ENCODE measurements around the gene TSPEAR. TPM values are rescaled to one million over a fixed set of nuclear protein-coding genes. Genes with fewer than 3 reads are reported as not detected.
"Not testable (repeated sequence)": the region's sequence is repeated elsewhere in the genome, so short reads cannot be mapped to it uniquely, and the experiment has no call there.

TSPEAR gene
- total RNA-seq, 1 donor from 2014 or later = not detected

DNA sequence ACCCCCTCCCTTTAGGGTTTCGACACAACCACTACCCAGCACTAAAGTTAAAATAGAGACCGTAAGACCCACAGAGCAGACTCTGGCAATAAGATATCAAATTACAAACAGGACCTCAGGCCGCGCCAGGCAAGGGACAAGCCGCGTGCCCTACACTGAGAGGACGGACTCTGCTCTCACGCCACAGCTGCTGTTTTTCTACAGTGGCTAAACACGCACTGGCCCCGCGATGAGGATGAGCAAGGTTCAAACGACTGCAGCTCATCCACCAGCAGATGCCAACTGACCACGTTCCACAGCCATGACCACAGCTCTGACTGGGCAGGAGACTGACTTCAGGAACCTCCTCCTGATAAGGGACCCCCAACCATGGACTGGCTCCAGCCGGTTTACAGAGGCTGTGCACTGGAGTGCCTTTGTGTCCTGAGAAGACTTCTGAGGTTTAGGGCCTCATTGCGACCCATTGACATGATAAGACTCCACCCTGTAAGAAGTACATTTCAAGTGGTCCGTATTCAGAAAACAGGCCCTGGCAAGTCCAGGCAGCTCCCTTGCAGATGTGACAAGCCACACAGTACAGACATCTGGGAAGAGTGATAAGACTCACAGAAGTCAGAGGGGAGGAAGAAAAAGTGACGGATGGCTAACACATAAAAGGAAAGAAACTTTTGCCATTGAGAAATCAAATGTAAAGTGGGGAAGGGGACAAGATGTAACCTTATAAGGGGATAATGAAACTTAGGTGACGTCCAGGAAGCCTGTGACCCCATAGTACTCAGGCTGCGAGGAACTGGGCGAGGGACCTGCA lies 117.6 kb downstream of the TSPEAR start:
- no peak for DNase-seq (ENCODE audit: low read depth)
- Histone ChIP-seq H3K36me3 (ENCODE audit: control insufficient read depth, insufficient read depth, low read length) (no peaks in the 10 kb centered on the region), H3K27me3 (ENCODE audit: control insufficient read depth, insufficient read depth, low read length) (peaks cover 14% of the 10 kb centered on the region), H3K4me3 (ENCODE audit: low read depth, low read length) (no peak overlapping the region)
- TF ChIP-seq, protein P1, sequence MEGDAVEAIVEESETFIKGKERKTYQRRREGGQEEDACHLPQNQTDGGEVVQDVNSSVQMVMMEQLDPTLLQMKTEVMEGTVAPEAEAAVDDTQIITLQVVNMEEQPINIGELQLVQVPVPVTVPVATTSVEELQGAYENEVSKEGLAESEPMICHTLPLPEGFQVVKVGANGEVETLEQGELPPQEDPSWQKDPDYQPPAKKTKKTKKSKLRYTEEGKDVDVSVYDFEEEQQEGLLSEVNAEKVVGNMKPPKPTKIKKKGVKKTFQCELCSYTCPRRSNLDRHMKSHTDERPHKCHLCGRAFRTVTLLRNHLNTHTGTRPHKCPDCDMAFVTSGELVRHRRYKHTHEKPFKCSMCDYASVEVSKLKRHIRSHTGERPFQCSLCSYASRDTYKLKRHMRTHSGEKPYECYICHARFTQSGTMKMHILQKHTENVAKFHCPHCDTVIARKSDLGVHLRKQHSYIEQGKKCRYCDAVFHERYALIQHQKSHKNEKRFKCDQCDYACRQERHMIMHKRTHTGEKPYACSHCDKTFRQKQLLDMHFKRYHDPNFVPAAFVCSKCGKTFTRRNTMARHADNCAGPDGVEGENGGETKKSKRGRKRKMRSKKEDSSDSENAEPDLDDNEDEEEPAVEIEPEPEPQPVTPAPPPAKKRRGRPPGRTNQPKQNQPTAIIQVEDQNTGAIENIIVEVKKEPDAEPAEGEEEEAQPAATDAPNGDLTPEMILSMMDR (IDR thresholded peaks at IDR 0.05; ENCODE audit: insufficient read depth, low read length, poor library complexity, severe bottlenecking) = no peak

DNA sequence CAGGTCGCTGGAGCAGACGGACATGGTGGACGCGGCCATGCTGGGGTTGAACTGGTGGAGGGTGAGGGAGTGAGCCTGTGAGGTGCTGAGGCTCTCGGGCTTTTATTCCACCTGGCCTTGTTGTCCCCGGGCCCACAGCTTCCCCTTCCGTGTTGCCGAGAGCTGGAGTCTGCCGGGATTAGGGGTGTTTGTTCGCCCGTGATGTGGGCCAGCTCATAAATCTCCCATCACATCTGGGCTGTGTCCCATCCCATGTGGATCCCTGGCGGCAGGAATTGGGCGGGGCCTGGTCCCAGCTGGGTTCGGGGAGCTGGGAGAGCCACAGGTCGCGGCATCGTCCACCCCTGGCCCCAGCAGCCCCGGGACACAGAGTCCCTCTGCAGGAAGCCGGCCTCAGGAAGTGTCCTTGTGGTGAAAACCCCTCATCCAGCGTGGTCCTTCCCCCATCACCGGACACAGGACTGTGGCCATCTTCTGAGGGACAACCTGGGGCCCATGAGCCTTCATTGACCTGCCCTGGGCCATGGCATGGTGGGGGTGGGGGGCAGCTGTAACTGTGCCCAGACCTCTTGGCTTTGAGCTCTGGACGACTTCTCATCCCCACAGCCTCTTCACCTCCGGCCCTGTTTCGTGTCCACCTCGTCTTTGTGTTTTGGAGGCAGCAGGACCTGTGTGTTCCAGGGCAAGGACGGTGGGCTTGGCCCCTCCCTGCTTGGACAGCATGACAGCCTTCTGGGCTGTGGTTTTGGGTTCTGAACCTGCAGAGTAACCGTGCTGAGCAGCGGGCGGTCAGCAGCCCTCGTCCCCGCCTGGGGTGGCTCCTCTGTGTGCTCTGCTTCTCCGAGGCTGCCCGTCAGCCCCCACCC lies 118.7 kb downstream of the TSPEAR start, which contains the start of gene KRTAP10-6:
KRTAP10-6 (minus strand) TSS at position 60 of the 866 bp plus-strand sequence; CDS start at position 39, 21 bp downstream.
- H3K27me3 ChIP-seq (ENCODE audit: control insufficient read depth, insufficient read depth, low read length) = peaks cover 14% of the 10 kb centered on the region
- no peaks in the 10 kb centered on the region for H3K36me3 ChIP-seq (ENCODE audit: control insufficient read depth, insufficient read depth, low read length)
- no peak within 1 kb of the TSS for H3K4me3 ChIP-seq (ENCODE audit: low read depth, low read length)
- DNase-seq (ENCODE audit: low read depth) = no peak
- TF ChIP-seq, protein P1 (IDR thresholded peaks at IDR 0.05; ENCODE audit: insufficient read depth, low read length, poor library complexity, severe bottlenecking) = no peak

DNA sequence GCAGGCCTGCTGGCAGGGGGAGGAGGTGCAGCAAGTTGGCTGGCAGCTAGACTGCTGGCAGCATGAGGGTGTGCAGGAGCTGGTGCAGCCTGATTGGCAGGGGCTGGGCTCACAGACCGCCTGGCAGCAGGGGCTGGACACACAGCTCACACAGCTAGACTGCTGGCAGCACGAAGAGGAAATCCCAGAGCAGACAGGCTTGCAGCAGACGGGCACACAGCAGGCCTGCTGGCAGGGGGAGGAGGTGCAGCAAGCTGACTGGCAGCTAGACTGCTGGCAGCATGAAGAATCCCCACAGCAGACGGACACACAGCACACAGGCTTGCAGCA lies 119.6 kb downstream of the TSPEAR start:
- peaks cover 14% of the 10 kb centered on the region for H3K27me3 ChIP-seq (ENCODE audit: control insufficient read depth, insufficient read depth, low read length)
- H3K4me3 ChIP-seq (ENCODE audit: low read depth, low read length); DNase-seq (ENCODE audit: low read depth); H3K36me3 ChIP-seq (ENCODE audit: control insufficient read depth, insufficient read depth, low read length): not testable (repeated sequence)

DNA sequence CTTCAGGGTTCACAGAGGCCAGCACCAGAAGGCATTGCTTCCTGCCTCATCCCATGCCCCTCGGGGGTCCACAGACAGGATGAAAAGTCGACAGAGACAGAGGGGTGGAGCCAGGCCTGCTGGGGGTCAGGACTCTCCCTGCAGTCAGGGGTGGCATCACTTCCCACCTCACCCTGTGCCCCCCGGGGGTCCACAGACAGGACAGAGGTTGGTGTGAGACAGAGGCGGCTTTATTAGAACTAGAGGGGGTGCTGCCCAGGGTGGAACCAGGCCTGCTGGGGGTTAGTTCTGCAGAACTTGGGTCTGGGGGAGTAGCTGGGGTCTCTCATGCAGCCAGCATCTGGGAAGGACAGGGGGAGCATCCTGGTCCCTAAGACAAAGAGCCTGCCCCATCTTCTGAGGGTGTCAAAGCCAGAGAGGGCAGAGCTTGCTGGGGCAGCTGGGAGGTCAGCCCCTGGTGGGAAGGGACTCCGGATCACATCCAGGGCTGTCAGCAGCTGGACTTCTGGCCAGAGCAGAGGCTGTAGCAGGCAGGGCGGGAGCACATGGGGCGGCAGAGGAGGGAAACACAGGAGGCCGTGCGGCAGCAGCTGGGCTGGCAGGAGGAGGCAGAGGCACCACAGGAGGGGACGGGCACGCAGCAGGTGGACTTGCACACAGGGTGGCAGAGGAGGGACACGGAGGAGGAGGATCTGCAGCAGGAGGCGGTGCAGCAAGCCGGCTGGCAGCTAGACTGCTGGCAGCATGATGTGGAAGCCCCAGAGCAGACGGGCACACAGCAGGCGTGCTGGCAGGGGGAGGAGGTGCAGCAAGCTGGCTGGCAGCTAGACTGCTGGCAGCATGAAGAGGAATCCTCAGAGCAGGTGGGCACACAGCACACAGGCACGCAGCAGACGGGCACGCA lies 120.2 kb downstream of the TSPEAR start:
- not testable (repeated sequence) for H3K4me3 ChIP-seq (ENCODE audit: low read depth, low read length); DNase-seq (ENCODE audit: low read depth); H3K36me3 ChIP-seq (ENCODE audit: control insufficient read depth, insufficient read depth, low read length)
- H3K27me3 ChIP-seq (ENCODE audit: control insufficient read depth, insufficient read depth, low read length) = peaks cover 14% of the 10 kb centered on the region

DNA sequence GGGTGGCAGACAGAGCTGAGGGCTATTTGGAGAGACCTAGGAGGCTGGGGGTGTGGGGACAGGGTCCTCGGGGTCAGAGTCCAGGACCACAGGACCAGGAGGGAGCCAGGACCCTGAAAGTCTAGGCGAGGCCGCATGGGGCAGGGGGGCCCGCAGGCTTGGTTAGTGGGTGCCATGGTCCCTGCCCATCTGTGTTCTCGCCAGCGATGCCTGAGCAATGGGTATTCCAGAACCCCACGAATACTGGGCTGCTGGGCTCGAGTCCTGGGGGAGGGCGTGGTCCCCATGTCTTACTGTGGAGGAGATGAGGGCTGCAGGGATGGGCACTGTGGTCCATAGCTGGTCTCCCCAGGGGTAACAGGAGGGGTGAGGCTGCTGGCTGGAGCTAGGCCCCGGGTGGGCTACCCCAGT lies 121.1 kb downstream of the TSPEAR start:
- H3K4me3 ChIP-seq (ENCODE audit: low read depth, low read length) = no peak overlapping the region
- no peaks in the 10 kb centered on the region for H3K36me3 ChIP-seq (ENCODE audit: control insufficient read depth, insufficient read depth, low read length)
- TF ChIP-seq, protein P1 (IDR thresholded peaks at IDR 0.05; ENCODE audit: insufficient read depth, low read length, poor library complexity, severe bottlenecking) = no peak
- no peak for DNase-seq (ENCODE audit: low read depth)
- peaks cover 14% of the 10 kb centered on the region for H3K27me3 ChIP-seq (ENCODE audit: control insufficient read depth, insufficient read depth, low read length)

DNA sequence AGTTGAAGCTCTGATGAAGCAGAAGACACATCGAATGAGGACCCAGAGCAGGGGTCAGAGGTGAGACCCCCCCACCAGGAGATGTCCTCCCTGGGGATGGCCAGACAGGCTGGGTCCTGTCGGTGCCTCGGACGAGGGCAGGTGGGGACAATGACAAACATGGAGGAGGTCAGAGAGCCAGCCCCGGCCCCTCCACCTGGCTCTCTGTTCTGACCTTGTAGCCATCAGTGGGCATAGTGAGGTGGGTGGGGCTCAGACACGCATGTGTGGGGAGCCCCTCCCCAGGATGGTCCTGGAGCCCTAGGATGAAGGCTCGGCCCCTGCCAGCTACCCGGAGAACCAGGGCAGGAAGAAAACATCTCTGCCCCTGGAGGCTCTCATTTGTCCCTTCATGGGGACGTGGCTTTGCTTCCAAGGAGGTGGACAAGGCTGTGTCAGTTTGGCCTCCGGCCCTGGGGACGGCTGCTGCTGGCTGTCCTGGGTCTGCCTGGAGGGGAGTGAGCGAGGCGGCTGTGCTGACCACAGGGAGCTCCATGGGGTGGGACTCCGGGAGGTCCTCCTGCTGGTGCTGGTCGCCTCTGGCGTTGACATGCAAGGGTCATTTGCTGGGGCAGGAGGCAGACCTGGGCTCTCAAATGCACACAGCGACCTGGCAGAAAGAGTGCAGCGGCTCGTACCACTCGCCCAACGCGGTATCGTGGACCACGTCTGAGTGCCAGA lies 121.6 kb downstream of the TSPEAR start:
- TF ChIP-seq, protein P1 (IDR thresholded peaks at IDR 0.05; ENCODE audit: insufficient read depth, low read length, poor library complexity, severe bottlenecking) = no peak
- Histone ChIP-seq H3K4me3 (ENCODE audit: low read depth, low read length) (no peak overlapping the region), H3K36me3 (ENCODE audit: control insufficient read depth, insufficient read depth, low read length) (no peaks in the 10 kb centered on the region), H3K27me3 (ENCODE audit: control insufficient read depth, insufficient read depth, low read length) (peaks cover 14% of the 10 kb centered on the region)
- no peak for DNase-seq (ENCODE audit: low read depth)

Data from kidney epithelial cell (primary cell).